Renal pelvis (tissue), 4 donors: ENCODE measurements around the gene PLEKHA4. TPM values are rescaled to one million over a fixed set of nuclear protein-coding genes. Genes with fewer than 3 reads are reported as not detected.
"Not testable (repeated sequence)": the region's sequence is repeated elsewhere in the genome, so short reads cannot be mapped to it uniquely, and the experiment has no call there.

Source experiments
- DNase-seq: peaks from one replicate; pipeline ENCODE4 v3.0.0-alpha.2; 2013
- polyA plus RNA-seq, 3 donors: library from polyadenylated mRNA; unstranded; fragments of 120-200 nt; gene quantifications; one replicate each; pipeline ENCODE4 v1.2.1, GENCODE V29; 2013; ENCODE audit not compliant: insufficient read length in 3 of 3

Gene PLEKHA4
- polyA plus RNA-seq, 3 donors: 25.2 to 29.4 (median 25.7) TPM

- no peak for DNase-seq
Measured at GRCh38 chr19:48799358-48800300, 68.8 kb downstream of the PLEKHA4 start.

GRCh38 chr19:48798937-48799336, 69.5 kb downstream of the PLEKHA4 start:
- DNase-seq: no peak

GRCh38 chr19:48797103-48797502, 71.3 kb downstream of the PLEKHA4 start:
- no peak for DNase-seq

GRCh38 chr19:48796298-48797083, 71.9 kb downstream of the PLEKHA4 start:
- no peak for DNase-seq

- DNase-seq: no peak
Measured at GRCh38 chr19:48795685-48796070, 72.7 kb downstream of the PLEKHA4 start.

- DNase-seq: peak; percentile 93
Measured at GRCh38 chr19:48795055-48795684, 73.2 kb downstream of the PLEKHA4 start.

GRCh38 chr19:48794291-48794690, 74.1 kb downstream of the PLEKHA4 start:
- DNase-seq: no peak

GRCh38 chr19:48793271-48793670, 75.1 kb downstream of the PLEKHA4 start:
- DNase-seq: no peak

- not testable (repeated sequence) for DNase-seq
Measured at GRCh38 chr19:48787331-48787730, 81.1 kb downstream of the PLEKHA4 start.

Other genes with a start within 250 kb of the PLEKHA4 start
- gene RPL18, start 249.4 kb downstream of the PLEKHA4 start, polyA plus RNA-seq: 1,000 to 10,000 TPM; 1,186 to 1,447 (median 1,300) TPM
- 10 to 100 TPM; 30.2 to 35.2 (median 33.2) TPM for gene SPHK2, start 249.1 kb downstream of the PLEKHA4 start, polyA plus RNA-seq
- 10 to 100 TPM; 13.8 to 15.4 (median 14.6) TPM for gene DBP, start 231.2 kb downstream of the PLEKHA4 start, polyA plus RNA-seq
- 10 to 100 TPM; 23.2 to 29.6 (median 29.0) TPM for gene CA11, start 222.4 kb downstream of the PLEKHA4 start, polyA plus RNA-seq
- 1 to 10 TPM in 2 of 3 donors, under 1 TPM in 1; 0.91 to 1.9 (median 1.5) TPM for gene NTN5, start 195.6 kb downstream of the PLEKHA4 start, polyA plus RNA-seq
- 1 to 10 TPM; 2.4 to 5.8 (median 3.3) TPM for gene FUT2, start 172.6 kb downstream of the PLEKHA4 start, polyA plus RNA-seq
- 1 to 10 TPM; 5.7 to 8.0 (median 7.1) TPM for gene MAMSTR, start 148.9 kb downstream of the PLEKHA4 start, polyA plus RNA-seq
- gene RASIP1, start 128.0 kb downstream of the PLEKHA4 start, polyA plus RNA-seq: 10 to 100 TPM; 15.7 to 20.8 (median 17.2) TPM
- under 1 TPM; 0.39 to 0.83 (median 0.65) TPM for gene IZUMO1, start 121.7 kb downstream of the PLEKHA4 start, polyA plus RNA-seq
- 1 to 10 TPM; 3.0 to 4.4 (median 4.2) TPM for gene FUT1, start 116.0 kb downstream of the PLEKHA4 start, polyA plus RNA-seq
- not detected for gene FGF21, start 113.1 kb downstream of the PLEKHA4 start, polyA plus RNA-seq
- gene BCAT2, start 57.6 kb downstream of the PLEKHA4 start, polyA plus RNA-seq: 10 to 100 TPM; 47.7 to 65.3 (median 60.4) TPM
- gene HSD17B14, start 32.1 kb downstream of the PLEKHA4 start, polyA plus RNA-seq: 10 to 100 TPM; 38.3 to 44.8 (median 43.3) TPM
- gene PPP1R15A, start 3.8 kb upstream of the PLEKHA4 start, polyA plus RNA-seq: 10 to 100 TPM; 33.8 to 36.6 (median 33.9) TPM
- 1 to 10 TPM in 1 of 3 donors, under 1 TPM in 2; 0.70 to 1.5 (median 0.96) TPM for gene TULP2, start 30.1 kb upstream of the PLEKHA4 start, polyA plus RNA-seq
- 100 to 1,000 TPM; 311 to 334 (median 332) TPM for gene NUCB1, start 31.7 kb upstream of the PLEKHA4 start, polyA plus RNA-seq
- 10 to 100 TPM in 1 of 3 donors, 1 to 10 TPM in 2; 8.5 to 11.6 (median 9.7) TPM for gene DHDH, start 65.1 kb upstream of the PLEKHA4 start, polyA plus RNA-seq
- 10 to 100 TPM; 76.5 to 91.9 (median 87.6) TPM for gene BAX, start 86.3 kb upstream of the PLEKHA4 start, polyA plus RNA-seq
- gene FTL, start 96.7 kb upstream of the PLEKHA4 start, polyA plus RNA-seq: 1,000 to 10,000 TPM; 2,476 to 3,205 (median 2,712) TPM
- gene GYS1, start 124.7 kb upstream of the PLEKHA4 start, polyA plus RNA-seq: 10 to 100 TPM; 42.9 to 56.7 (median 55.5) TPM
- gene RUVBL2, start 125.3 kb upstream of the PLEKHA4 start, polyA plus RNA-seq: 100 to 1,000 TPM in 2 of 3 donors, 10 to 100 TPM in 1; 96.2 to 118 (median 101) TPM
- gene LHB, start 148.5 kb upstream of the PLEKHA4 start, polyA plus RNA-seq: under 1 TPM in 2 of 3 donors, not detected in 1; 0.30 to 0.71 TPM
- gene CGB3, start 155.7 kb upstream of the PLEKHA4 start, polyA plus RNA-seq: not detected
- gene CGB2, start 163.3 kb upstream of the PLEKHA4 start, polyA plus RNA-seq: not detected
- not detected for gene CGB1, start 168.3 kb upstream of the PLEKHA4 start, polyA plus RNA-seq
- gene CGB5, start 175.2 kb upstream of the PLEKHA4 start, polyA plus RNA-seq: under 1 TPM in 1 of 3 donors, not detected in 2; 0.20 TPM
- gene CGB8, start 180.5 kb upstream of the PLEKHA4 start, polyA plus RNA-seq: under 1 TPM in 1 of 3 donors, not detected in 2; 0.39 TPM
- gene CGB7, start 189.1 kb upstream of the PLEKHA4 start, polyA plus RNA-seq: 1 to 10 TPM in 2 of 3 donors, under 1 TPM in 1; 0.74 to 1.4 (median 1.2) TPM
- 1 to 10 TPM; 3.2 to 6.5 (median 5.7) TPM for gene NTF4, start 196.2 kb upstream of the PLEKHA4 start, polyA plus RNA-seq
- gene KCNA7, start 204.1 kb upstream of the PLEKHA4 start, polyA plus RNA-seq: under 1 TPM; 0.03 to 0.13 (median 0.05) TPM
- 100 to 1,000 TPM; 322 to 406 (median 393) TPM for gene SNRNP70, start 216.8 kb upstream of the PLEKHA4 start, polyA plus RNA-seq
- 10 to 100 TPM in 2 of 3 donors, 1 to 10 TPM in 1; 9.0 to 11.5 (median 10.1) TPM for gene LIN7B, start 245.8 kb upstream of the PLEKHA4 start, polyA plus RNA-seq